HL-60/S4 (cell line): ENCODE data around the gene COL23A1.

ENCODE experiments used
- in situ Hi-C: fragments of 300-500 bp; cut with MboI; formaldehyde crosslinking; loops from 2 replicates; pipeline ENCODE4 v1.14.3; 2022; ENCODE audit warnings: low sequenced_read_pairs

COL23A1 gene

DNA sequence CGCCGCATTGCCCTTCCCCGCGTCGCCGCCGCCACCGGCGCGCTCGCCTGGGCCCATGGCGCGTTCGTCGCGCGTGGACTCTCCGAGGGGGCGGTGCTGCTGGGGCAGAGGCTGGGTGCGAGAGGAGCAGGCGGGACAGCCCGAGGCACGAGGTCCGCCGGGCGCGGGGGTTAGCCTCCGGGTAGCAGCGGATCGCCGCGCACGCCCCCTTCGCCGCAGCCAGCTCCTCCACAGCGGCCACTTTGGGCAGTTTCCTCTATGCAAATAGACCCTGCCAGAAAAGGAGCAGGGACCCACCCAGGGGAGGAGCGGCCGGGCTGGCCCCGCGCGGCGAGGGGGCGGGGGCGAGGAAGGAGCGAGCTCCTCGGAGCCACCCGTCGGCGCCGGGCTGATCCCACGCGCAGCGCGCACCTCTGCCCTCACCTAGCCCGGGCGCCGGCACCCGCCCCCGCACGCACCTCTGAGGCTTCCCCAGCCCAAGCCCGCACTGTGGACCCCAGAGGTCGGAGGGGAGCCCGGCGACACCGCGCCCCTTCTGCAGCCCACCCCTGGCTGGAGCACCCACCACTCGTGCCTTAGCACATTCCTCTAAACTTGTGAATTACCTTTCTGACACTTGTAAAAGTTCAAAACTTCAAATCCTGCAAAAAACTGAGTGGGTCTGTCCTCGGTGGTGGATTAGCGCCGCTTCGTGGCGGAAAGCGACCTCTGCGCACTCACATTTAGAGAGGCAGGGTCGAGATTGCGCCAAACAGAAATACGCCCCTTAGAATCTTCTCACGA, at the start of gene COL23A1:
TSS of gene COL23A1 (minus strand) at position 253 of the 783 bp plus-strand sequence.
- in situ Hi-C loops = loop anchor here (10.0 kb wide), 1 partner anchor 306 kb away; no protein-coding TSS in a partner anchor

DNA sequence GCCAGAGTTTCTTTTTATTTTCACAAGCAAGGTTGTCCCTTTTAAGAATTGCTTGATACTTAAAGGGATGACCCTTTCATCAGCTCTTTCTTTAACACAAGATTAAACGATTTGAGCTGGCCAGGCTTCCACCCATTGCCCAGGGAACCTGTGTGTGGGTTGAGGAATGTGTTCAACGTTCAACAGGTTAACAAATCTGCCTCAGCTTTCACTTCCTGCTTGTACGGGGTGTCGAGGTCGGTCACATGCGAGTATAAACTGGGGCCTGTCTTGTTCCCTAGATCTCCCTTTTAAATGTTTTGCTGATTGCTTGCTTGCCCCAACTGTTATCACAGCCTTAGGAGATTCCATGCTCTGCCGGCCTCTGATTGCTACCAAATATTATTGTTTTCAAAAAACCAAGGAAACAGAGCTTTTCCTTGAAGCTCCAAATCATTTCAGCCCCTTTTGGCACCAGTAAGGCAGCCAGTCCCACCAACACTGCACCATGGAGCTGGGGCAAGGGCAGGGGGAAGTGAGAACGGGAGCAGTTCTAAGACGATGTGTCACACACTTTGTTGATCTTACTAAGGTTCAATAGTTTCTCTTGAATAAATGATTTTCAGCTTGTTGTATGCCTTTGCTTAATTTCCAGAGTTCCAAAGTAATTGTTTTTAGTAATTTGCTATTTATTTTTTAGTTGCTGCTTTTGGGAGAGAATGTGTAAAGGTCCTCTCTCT, 47.3 kb upstream of the COL23A1 start:
- in situ Hi-C loops = no loop called here

DNA sequence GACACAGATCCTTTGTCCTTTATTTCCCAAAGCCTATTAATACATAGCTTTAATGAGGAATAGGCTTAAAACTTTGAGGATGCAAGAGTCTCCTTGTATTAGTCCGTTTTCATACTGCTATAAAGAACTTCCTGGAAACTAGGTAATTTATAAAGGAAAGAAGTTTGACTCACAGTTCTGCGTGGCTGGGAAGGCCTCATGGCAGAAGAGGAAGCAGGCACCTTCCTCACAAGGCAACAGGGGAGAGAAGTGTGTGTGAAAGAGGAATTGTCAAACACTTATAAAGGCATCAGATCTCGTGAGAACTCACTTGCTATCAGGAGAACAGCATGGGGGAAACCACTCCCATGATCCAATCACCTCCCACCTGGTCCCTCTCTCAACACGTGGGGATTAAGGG, 42.1 kb upstream of the COL23A1 start:
- in situ Hi-C loops = no loop called here

DNA sequence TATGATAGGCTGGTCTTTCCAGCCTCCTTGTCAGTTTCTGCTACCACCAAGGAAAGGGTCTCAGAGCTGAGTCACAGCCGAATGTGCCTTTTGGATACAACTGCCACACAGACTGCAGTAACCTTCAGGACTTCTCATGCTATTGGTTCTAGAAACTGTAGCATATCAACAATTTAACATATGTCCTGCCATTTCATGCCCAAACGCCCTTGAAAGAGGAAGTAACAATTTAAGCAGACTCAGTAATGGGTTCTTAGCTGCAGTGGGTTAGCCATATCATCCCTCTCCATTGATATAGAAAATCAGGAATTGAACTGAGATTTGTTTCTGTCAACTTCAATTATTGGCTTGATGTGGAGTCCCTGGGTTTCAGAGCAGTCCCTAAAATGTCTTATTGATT, 40.8 kb upstream of the COL23A1 start:
- in situ Hi-C loops = no loop called here

DNA sequence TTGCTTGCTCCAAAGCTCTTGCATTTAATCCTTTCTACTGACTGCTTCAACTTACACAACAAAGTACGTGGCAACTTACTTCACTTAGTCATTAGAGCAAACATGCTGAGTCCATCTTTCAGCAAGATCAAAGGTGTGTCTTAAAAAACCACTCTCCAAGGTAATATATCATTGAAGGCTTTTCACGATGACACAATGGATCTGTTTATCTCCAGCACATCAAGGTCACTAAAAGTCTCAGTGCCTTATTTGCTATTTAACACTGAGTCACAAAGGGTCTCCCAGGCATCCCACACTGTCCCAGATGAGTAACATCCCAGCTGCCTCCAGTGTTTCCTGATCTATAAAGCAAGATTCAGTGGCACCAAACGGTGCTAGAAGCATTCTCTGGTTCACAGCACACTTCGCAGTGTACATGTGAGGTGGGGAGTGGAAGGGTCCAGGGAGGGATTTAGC, 40.3 kb upstream of the COL23A1 start:
- in situ Hi-C loops = no loop called here

DNA sequence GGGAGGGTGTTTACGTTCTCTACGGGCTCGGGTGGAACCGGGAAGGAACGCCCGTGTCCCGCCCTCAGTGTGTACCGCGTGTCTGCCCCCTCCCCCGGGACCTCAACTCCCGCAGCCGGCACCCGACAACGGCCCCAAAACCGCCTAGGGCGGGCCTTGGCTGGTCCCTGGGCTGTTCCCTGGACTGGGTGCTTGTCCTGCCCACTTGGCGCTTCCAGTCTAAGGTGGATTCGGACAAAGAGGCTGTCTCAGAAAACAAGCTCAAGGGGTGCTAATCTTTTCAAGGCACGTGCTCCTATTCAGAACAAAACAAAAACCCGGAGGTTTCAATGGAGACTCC, 37.0 kb upstream of the COL23A1 start:
- in situ Hi-C loops = no loop called here

DNA sequence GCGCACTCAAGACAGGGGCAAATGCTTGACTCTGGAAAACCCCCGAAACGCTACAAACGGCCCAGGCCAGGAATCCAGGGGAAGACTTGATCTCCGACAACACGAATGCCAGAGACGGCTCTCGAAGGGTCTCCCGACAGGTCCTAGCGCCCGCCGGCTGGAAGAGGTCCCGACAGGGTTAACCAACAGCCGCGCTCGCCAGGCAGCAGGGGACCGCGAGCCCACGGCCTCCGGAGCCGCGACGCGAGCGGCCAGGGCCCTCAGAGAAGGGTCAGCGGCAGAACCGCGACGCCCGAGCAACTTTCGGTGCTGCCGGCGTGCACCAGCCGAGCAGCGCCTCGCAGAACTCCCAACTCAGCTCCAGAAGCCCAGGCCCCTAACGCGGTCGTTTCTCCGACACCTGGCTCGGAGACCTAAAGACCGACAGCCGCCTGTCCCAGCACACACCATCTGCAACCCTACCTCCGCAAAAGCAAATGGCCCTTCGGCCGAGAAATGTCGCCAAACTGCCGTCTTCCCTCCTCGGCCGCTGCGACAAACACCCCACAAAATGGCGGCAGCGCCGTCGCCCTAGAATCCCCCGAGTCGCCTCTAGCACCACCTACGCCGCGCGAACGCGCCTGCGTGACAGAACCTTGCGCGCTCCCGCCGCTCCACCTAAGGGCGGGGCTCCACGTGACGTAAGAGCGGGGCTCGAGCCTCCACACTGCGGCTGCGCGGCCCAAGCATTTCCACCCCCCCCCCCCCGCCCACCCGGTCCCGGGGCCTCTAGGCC, 36.5 kb upstream of the COL23A1 start, which contains the start of gene CLK4:
TSS of gene CLK4 (minus strand) at position 567 of the 775 bp plus-strand sequence. CDS start 3,634 bp downstream, outside the sequence.
- in situ Hi-C loops = no loop called here

DNA sequence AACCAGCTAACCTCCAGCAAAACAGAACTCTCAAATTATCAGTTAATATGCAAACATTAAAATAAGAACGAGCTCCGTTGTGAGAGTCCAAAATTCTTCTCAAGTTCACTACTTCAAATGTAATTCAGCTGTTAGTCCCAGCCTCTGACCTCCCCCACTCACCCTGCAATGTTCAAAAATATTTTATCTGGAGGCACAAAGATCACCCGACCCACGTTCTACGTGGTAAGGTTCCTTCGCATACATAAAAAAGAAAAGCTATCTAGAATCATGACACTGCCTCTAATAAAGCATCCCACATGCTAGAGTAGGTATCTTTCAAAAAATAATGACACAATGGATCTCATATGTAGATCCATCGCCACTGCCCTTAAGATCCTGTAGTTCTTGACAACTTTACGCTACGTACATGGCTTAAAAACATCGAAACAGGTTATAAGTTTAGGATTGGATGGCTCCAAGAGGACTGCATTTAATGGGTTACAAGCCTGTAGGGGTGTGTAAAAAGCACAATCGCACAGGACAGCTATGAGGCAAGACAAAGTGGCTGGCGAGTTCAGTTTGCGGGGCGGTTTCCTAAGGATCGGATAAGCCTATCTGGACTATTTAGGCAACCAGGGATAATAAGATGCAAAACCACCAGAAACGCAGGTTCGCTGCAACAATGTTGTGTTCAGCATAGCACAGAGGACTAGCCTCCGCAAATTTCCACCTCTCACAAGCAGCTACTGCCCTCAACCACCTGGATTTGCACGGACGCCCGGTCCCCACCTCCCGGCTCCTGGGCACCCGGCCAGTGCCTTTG, 35.7 kb upstream of the COL23A1 start:
- in situ Hi-C loops = no loop called here

DNA sequence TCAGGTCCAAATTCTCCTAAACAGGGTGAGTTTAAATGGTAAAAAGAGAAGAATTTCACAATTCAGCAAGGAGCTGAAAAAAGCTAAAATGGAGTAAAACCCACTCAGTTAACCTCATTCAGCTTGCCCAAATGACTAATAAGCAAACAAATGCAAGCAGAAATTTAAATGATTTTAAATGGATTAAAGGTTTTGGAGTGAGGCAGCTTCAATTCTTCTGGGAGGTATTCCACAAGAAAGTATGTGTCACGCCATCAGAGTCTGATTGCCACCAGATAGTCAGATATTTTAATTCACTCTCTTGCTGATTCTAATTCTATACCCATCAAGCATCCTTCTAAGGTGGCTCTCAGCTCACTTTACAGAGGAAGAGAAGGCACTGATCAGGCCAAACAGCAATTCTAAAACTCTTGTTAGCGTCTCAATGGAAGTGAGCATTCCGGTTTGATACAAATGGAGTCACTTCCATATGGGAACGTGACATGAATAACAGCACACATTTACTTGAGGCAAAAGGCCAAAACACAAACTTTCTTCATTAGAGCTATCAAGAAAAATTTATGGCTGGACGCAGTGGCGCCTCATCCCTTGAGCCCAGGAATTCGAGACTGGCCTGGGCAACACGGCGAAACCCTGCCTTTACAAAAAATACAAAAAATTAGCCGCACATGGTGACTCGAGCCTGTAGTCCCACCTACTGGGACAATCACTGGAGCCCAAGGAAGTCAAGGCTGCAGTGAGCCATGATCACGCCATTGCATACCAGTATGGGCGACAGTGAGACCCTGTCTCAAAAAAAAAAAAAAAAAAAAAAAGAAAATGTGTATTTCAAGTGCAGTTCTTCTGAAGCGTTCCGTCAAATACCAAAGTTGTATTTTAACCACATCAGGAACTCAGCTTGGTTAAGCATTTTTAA, 34.7 kb upstream of the COL23A1 start:
- in situ Hi-C loops = no loop called here

DNA sequence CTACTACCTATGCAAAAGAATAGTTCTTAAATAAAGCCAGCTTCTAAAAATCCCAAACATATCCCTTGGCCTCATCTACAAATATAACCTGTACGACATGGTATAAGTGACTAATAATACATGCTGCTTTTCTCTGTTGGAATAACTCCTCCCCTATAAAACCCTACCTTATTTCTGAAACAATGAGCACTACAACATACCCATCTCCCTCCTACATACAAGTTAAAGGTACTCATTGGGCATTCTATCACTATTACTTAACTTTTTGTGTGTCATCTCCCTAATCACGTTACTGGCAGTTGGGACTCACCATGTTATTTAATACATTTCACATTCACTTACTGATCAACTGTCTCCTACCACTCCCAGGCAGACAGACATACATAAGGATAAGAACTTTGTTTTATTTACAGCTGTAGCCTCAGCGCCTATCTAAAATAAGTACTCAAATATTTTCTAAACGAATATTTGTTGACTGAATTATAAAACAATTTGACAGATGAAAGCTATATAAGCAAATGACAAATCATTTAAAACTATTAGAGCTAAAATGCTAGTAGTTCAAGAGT, 32.6 kb upstream of the COL23A1 start:
- in situ Hi-C loops = no loop called here

DNA sequence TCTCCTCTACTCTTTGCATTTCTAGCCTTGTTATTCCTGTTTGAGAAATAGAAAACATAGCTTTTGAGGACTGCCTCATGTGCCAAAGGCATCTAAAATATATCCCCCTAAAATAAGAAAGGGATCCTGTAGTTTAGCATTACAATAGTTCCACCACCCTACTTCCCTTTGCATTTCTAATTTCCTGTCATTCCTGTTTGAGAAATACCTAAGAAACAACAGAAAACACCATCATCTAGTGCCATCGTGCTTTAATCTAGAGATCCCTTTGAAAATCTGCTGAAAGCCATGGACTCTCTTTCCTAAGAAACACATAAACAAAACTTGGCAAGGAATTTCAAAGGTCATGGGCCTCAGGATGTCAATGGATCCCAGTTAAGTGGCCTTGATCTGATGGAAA, 29.2 kb upstream of the COL23A1 start:
- in situ Hi-C loops = no loop called here

DNA sequence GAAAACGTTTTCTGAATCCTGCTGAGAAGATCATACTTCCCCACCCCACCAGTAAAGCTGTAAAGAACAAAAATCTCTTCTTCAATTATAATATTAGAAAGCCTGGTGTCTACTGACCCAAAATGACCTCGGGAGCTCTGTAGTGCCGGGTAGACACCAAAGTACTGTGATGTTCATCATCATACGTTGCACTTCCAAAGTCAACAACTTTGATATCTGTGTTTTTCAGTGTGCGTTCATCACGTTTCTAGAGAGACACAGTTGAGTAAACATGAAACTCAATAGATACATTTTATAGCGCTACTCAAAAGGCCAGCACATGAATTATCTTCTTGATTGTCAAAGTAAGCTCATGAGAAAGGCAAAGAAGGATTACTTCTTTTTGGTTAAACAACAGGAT, 22.1 kb upstream of the COL23A1 start:
- in situ Hi-C loops = no loop called here

DNA sequence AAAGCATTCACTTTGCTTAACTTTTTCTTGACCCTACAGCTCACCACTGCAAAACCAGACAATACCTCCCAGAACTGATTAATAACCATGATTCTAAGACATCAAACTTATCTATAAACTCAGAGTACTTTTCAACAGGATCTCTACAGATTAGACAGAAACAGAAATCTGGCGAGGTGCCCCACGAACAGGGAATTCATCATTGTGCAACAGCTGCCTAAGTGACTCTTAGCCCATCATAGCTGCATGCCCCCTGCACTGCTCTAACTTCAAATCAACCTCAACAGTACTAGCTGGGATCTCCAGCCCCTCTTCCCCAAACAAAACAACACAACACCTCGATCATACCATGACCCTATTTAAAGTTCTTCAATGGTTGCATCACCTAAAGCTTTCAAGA, 16.1 kb upstream of the COL23A1 start:
- in situ Hi-C loops = no loop called here

DNA sequence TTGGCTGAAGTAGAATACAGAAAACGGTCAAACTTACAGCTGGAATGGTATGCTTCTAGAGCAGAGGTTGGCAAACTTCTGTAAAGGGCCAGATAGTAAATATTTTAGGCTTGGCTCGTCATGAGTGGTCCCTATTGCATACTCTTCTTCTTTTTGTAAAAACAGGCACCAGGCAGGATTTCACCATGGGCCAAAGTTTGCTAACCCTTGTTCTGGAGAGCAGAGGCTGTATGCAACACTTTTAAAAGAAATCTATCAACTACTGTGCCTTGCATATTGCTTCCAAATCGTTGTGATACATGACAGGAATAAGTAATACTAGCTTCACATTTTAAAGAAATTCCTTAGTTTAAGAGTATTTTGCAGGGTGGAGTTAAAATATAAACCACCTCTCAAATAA, 15.6 kb upstream of the COL23A1 start:
- in situ Hi-C loops = no loop called here

DNA sequence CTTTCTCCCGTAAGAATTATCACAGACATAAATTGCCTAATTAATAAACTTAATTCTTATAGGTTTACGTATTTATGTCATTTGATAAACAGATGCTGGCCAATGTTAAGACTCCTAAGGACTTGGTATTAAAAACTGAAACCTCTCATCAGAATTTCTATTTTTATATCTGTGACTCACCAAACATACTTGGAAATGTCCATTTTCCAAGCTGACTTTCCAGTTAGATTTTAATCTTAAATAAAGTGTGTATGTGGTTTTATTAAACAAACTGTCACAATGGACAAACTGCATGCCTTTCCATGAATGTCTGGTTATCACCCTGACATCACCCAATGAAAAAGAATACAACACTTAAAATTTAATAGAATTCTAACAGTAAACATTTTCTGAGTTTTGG, 12.6 kb upstream of the COL23A1 start:
- in situ Hi-C loops = no loop called here

DNA sequence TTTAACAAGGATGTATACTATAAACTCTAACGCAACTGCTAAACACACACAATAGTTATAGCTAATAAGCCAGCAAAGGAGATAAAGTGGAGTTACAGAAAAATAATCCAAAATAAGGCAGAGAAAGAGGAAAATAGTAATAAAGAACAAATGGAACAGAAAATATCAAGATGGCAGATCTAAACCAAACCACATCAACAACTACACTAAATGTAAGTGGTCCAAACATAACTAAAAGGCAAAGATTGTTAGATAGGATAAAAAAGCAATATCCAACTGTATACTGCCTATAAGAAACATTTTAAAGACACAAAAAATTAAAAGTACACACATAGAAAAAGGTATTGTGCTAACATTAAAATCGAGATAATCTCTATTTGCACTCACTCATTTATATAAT, 5.6 kb upstream of the COL23A1 start:
- in situ Hi-C loops = loop anchor here (10.0 kb wide), 1 partner anchor 311 kb away; no protein-coding TSS in a partner anchor

DNA sequence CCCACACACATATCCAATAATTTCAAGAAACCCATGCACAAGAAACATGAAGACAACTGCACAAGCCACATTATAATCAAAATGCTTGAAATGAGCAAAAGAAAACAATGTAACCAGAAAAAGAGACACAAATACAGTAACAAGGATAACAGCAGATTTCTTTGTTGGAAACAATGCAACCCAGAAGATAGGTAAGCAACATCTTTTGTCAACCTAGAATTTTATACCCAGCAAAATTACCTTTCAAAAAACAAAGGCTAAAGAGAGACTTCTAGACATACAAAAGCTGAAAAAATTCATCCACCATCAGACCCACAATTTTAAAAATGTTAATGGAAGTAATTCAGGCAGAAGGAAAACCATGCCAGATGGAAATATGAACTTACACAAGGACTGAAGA, 5.0 kb upstream of the COL23A1 start:
- in situ Hi-C loops = loop anchor here (10.0 kb wide), 1 partner anchor 310 kb away; no protein-coding TSS in a partner anchor

DNA sequence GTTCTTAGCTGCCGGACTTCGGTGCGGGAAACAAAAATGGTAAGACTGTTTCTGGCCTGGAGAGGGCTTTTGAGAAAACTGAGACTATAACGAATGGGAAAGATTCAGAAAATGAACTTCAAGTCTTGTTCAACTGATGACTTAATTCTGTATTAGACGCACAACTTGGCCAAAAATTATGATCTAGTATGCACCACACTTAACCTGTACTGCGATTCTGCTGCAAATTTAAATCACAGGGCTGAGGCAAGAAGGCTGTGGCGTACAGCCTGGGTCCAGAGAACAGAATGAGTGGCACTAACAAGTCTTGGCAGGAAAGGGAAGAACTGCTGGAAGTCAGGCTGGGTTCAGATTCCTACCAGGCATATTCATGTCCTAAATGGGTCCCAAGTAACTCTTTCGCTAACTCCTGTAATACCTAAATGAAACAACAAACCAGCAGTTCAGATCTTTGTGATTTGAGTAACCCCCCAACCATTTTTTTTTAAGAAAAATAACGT, 781 bp upstream of the COL23A1 start:
- in situ Hi-C loops = loop anchor here (10.0 kb wide), 1 partner anchor 306 kb away; no protein-coding TSS in a partner anchor
